Measurements from ENCODE around the gene ECHDC1.

- TF ChIP-seq SMC3 (IDR thresholded peaks at IDR 0.05; ENCODE audit: low read depth, low read length), result peak; percentile 70
- peak; percentile 81 for TF ChIP-seq CTCF (conservative IDR thresholded peaks at IDR 0.05; ENCODE audit: low read depth, low read length)
- TF ChIP-seq POLR2A (IDR thresholded peaks at IDR 0.05; ENCODE audit: low read depth, low read length), result no peak
- no peak for TF ChIP-seq USF2 (IDR thresholded peaks at IDR 0.05; ENCODE audit: low read depth, low read length)
- TF ChIP-seq NFE2L2 (IDR thresholded peaks at IDR 0.05; ENCODE audit: low read depth, low read length), result no peak
- TF ChIP-seq MAFK (IDR thresholded peaks at IDR 0.05; ENCODE audit: low read depth, low read length), result no peak
Measured at GRCh38 chr6:127302728-127303660, 40.4 kb downstream of the ECHDC1 start.

All from IMR-90 (cell line).